Ectodermal cell (in vitro differentiated cells): Measurements from ENCODE around the gene AJAP1.
"Not testable (repeated sequence)": the region's sequence is repeated elsewhere in the genome, so short reads cannot be mapped to it uniquely, and the experiment has no call there.

Experiments
- H3K27ac ChIP-seq: 2 replicates; pipeline ENCODE4 v1.7.0; 2013; ENCODE audit warnings: mild to moderate bottlenecking, low read depth, low read length; ENCODE audit not compliant: insufficient read depth, poor library complexity, severe bottlenecking
- H3K27me3 ChIP-seq: 2 replicates; pipeline ENCODE4 v1.7.0; 2013; ENCODE audit warnings: mild to moderate bottlenecking, low read length; ENCODE audit not compliant: insufficient read depth, control insufficient read depth, poor library complexity, severe bottlenecking
- H3K36me3 ChIP-seq: one replicate; pipeline ENCODE4 v1.7.0; 2013; ENCODE audit warnings: low read length; ENCODE audit not compliant: control insufficient read depth, insufficient read depth
- H3K4me1 ChIP-seq: one replicate; pipeline ENCODE4 v1.7.0; 2013; ENCODE audit warnings: low read length; ENCODE audit not compliant: control insufficient read depth, insufficient read depth
- H3K4me3 ChIP-seq: 2 replicates; pipeline ENCODE4 v1.7.0; 2013; ENCODE audit warnings: low read depth, low read length, control low read depth; ENCODE audit not compliant: insufficient read depth
- H3K9me3 ChIP-seq: 2 replicates; pipeline ENCODE4 v1.7.0; 2013; ENCODE audit warnings: mild to moderate bottlenecking, low read length, moderate library complexity; ENCODE audit not compliant: control insufficient read depth
- WGBS, 2 experiments: methylation state at CpG; one replicate each; pipeline ENCODE4 v1.1.7; 2013; ENCODE audit warnings: missing lambda C conversion rate in 2 of 2; 5-methylcytosine and 5-hydroxymethylcytosine counted together

Gene AJAP1

GRCh38 chr1:4664606-4665005, 10.2 kb downstream of the AJAP1 start:
- peaks cover 3% of the 10 kb centered on the region for H3K4me1 ChIP-seq
- no peak overlapping the region for H3K4me3 ChIP-seq
- no peaks in the 10 kb centered on the region for H3K36me3 ChIP-seq
- H3K27me3 ChIP-seq = peaks cover 10% of the 10 kb centered on the region
- H3K9me3 ChIP-seq = no peaks in the 10 kb centered on the region
- H3K27ac ChIP-seq = no peak overlapping the region
- 80 to 83% methylated on average over 8 of the region's 8 CpGs for WGBS, 2 experiments

DNA sequence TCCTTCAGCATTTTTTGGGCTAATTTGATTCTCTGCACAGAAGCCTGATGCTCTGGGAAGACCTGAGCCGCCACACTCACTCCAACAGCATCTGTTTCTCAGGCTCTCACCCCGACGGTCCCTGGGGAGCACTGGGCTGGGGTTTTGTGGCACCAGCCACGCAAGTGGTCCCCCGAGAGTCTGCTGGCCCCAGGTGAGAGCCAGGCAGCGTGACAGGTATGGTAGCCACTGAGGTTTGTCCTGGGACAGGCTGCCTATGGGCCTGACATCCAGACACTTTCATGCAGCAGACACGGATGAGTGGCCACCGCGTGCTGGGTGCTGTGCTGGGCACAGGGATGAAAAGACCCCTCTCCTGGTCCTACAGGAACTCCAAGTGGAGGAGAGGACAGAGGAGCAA, 11.0 kb downstream of the AJAP1 start:
- no peaks in the 10 kb centered on the region for H3K36me3 ChIP-seq
- H3K4me1 ChIP-seq = no peaks in the 10 kb centered on the region
- no peaks in the 10 kb centered on the region for H3K9me3 ChIP-seq
- peaks cover 3% of the 10 kb centered on the region for H3K27me3 ChIP-seq
- H3K27ac ChIP-seq = no peak overlapping the region
- WGBS, 2 experiments = 87 to 88% methylated on average over 9 of the region's 9 CpGs
- H3K4me3 ChIP-seq = no peak overlapping the region

GRCh38 chr1:4666683-4667082, 12.3 kb downstream of the AJAP1 start:
- H3K4me1 ChIP-seq, H3K4me3 ChIP-seq, H3K27ac ChIP-seq, H3K9me3 ChIP-seq, H3K27me3 ChIP-seq, H3K36me3 ChIP-seq: not testable (repeated sequence)
- 92% methylated on average over 19 of the region's 19 CpGs for WGBS, 2 experiments

DNA sequence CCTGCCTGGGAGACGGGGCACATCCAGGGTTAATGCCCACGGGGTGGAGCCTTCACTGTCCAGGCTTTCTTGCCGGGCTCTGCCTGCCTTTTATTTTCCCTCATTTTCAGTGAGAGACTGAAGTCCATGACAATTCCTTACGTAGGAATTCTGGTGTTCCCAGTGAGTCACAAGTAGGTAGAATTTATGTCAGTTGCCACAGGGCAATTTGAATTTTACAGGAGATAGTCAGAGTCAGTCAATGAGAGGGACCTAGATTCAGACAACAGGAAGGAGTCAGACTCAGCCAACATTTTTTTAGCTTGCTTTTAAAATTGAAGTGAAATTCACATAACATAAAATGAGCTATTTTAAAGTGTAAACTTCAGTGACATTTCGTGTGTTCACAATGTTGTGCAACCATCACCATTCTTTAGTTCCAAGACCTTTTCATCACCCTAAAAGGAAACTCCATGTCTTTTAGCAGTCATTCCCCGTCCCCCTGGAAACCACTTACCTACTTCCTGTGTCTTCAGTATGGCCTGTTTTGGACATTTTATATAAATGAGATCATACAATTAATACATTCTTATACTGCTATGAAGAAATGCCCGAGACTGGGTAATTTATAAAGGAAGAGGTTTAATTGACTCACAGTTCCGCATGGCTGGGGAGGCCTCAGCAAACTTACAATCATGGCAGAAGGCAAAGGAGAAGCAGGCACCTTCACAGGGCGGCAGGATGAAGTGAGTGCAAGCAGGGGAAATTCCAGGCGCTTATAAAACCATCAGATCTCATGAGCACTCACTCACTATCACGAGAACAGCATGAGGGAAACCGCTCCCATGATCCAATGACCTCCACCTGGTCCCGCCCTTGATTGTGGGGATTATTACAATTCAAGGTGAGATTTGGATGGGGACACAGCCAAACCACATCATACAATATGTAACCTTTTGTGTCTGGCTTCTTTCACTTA, 14.6 kb downstream of the AJAP1 start:
- H3K4me3 ChIP-seq = no peak overlapping the region
- H3K36me3 ChIP-seq = no peaks in the 10 kb centered on the region
- H3K27ac ChIP-seq = no peak overlapping the region
- no peaks in the 10 kb centered on the region for H3K9me3 ChIP-seq
- H3K27me3 ChIP-seq = no peaks in the 10 kb centered on the region
- H3K4me1 ChIP-seq = no peaks in the 10 kb centered on the region
- 81% methylated on average over 13 of the region's 13 CpGs for WGBS, 2 experiments

- Histone ChIP-seq H3K4me1 (peaks cover 3% of the 10 kb centered on the region), H3K27me3 (no peaks in the 10 kb centered on the region), H3K9me3 (no peaks in the 10 kb centered on the region), H3K4me3 (no peak overlapping the region), H3K27ac (no peak overlapping the region), H3K36me3 (no peaks in the 10 kb centered on the region)
- WGBS, 2 experiments = 90 to 91% methylated on average over 4 of the region's 4 CpGs
Observed at GRCh38 chr1:4670265-4670664, 15.9 kb downstream of the AJAP1 start.

- Histone ChIP-seq H3K4me3 (no peak overlapping the region), H3K36me3 (no peaks in the 10 kb centered on the region)
- 81 to 87% methylated on average over 13 of the region's 13 CpGs for whole genome bisulfite sequencing, 2 experiments
Observed at GRCh38 chr1:4671828-4672227, 17.4 kb downstream of the AJAP1 start.

DNA sequence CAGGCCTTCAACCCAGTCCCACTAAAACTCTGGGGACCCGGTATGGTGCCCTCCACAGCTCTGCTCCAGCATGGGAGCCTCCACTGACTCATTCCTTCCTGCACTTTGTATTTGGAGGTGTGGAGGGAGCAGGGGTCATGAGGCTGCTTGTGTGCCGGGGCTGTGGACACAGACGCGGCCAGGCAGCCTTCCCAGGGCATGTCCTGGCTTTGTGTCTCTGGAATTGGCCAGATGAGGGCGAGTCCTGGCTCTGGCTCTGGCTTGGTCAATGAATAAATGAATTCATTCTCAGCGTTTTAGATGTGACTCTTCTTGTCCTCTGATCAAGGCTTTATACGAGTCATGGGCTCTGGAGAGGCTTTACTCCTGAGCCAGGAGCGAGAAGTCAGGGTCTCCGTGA, 19.1 kb downstream of the AJAP1 start:
- no peak overlapping the region for H3K4me3 ChIP-seq
- H3K27me3 ChIP-seq = no peaks in the 10 kb centered on the region
- peaks cover 2% of the 10 kb centered on the region for H3K9me3 ChIP-seq
- H3K27ac ChIP-seq = no peak overlapping the region
- H3K36me3 ChIP-seq = no peaks in the 10 kb centered on the region
- H3K4me1 ChIP-seq = peaks cover 3% of the 10 kb centered on the region
- WGBS, 2 experiments = 93% methylated on average over 9 of the region's 9 CpGs

More at GRCh38 chr1:4671828-4672227, 17.4 kb downstream of the AJAP1 start:
- no peaks in the 10 kb centered on the region for H3K9me3 ChIP-seq
- H3K27ac ChIP-seq = no peak overlapping the region
- H3K4me1 ChIP-seq = peaks cover 3% of the 10 kb centered on the region
- H3K27me3 ChIP-seq = no peaks in the 10 kb centered on the region

- Histone ChIP-seq H3K9me3 (peaks cover 3% of the 10 kb centered on the region), H3K27me3 (no peaks in the 10 kb centered on the region), H3K36me3 (no peaks in the 10 kb centered on the region), H3K27ac (no peak overlapping the region), H3K4me1 (peaks cover 3% of the 10 kb centered on the region), H3K4me3 (no peak overlapping the region)
- WGBS, 2 experiments = 91 to 92% methylated on average over 5 of the region's 5 CpGs
Observed at GRCh38 chr1:4674117-4674516, 19.7 kb downstream of the AJAP1 start.

- H3K36me3 ChIP-seq = no peaks in the 10 kb centered on the region
- H3K4me3 ChIP-seq = no peak overlapping the region
- no peaks in the 10 kb centered on the region for H3K27me3 ChIP-seq
- no peak overlapping the region for H3K27ac ChIP-seq
- H3K9me3 ChIP-seq = peaks cover 3% of the 10 kb centered on the region
- WGBS, 2 experiments = 93 to 95% methylated on average over 13 of the region's 13 CpGs
- H3K4me1 ChIP-seq = peaks cover 3% of the 10 kb centered on the region
Observed at GRCh38 chr1:4674676-4675075, 20.3 kb downstream of the AJAP1 start.

- peaks cover 3% of the 10 kb centered on the region for H3K9me3 ChIP-seq
- H3K4me3 ChIP-seq = no peak overlapping the region
- H3K4me1 ChIP-seq = peaks cover 3% of the 10 kb centered on the region
- H3K27ac ChIP-seq = no peak overlapping the region
- H3K36me3 ChIP-seq = no peaks in the 10 kb centered on the region
- H3K27me3 ChIP-seq = no peaks in the 10 kb centered on the region
- WGBS, 2 experiments = 93 to 94% methylated on average over 21 of the region's 21 CpGs
Observed at GRCh38 chr1:4675454-4676186, 21.2 kb downstream of the AJAP1 start.
